IMR-90 (cell line): Measurements from ENCODE around the gene MYH11.

Source experiments
- CEBPB ChIP-seq: IDR thresholded peaks from 2 replicates; pipeline ENCODE4 v1.6.1; 2012; ENCODE audit warnings: low read depth, low read length, improper control_type of control experiment
- CHD1 ChIP-seq: IDR thresholded peaks from 2 replicates; pipeline ENCODE4 v1.6.1; 2012; ENCODE audit warnings: low read depth, low read length, improper control_type of control experiment
- CTCF ChIP-seq: conservative IDR thresholded peaks from 2 replicates; pipeline ENCODE4 v1.5.1; 2012; ENCODE audit warnings: mild to moderate bottlenecking, low read depth, low read length, improper control_type of control experiment
- ELK1 ChIP-seq: fragments of 150-350 bp; IDR thresholded peaks from 2 replicates; pipeline ENCODE4 v1.6.1; 2016; ENCODE audit warnings: low read depth, mild to moderate bottlenecking, low read length, moderate library complexity, borderline replicate concordance
- MXI1 ChIP-seq: IDR thresholded peaks from 2 replicates; pipeline ENCODE4 v1.6.1; 2012; ENCODE audit warnings: low read depth, mild to moderate bottlenecking, low read length, moderate library complexity, borderline replicate concordance
- POLR2A ChIP-seq: IDR thresholded peaks from 2 replicates; pipeline ENCODE4 v1.6.1; 2012; ENCODE audit warnings: mild to moderate bottlenecking, low read depth, low read length
- RAD21 ChIP-seq: IDR thresholded peaks from 2 replicates; pipeline ENCODE4 v1.6.1; 2012; ENCODE audit warnings: low read length, improper control_type of control experiment
- RFX5 ChIP-seq: IDR thresholded peaks from 2 replicates; pipeline ENCODE4 v1.8.0; 2012; ENCODE audit warnings: low read depth, mild to moderate bottlenecking, low read length, moderate library complexity
- USF2 ChIP-seq: fragments of 150-350 bp; IDR thresholded peaks from 2 replicates; pipeline ENCODE4 v1.6.1; 2017; ENCODE audit warnings: mild to moderate bottlenecking, antibody characterized with exemption, low read length, low read depth

GRCh38 chr16:15672514-15673167 is 184.2 kb downstream of the MYH11 start:
- TF ChIP-seq CTCF, result no peak
- no peak for TF ChIP-seq ELK1
- no peak for TF ChIP-seq RAD21
- no peak for TF ChIP-seq POLR2A
- no peak for TF ChIP-seq CHD1
- peak; percentile 52; the same call in 1 of the 2 replicates for TF ChIP-seq MXI1
- TF ChIP-seq USF2, result no peak
- TF ChIP-seq CEBPB, result peak; percentile 100
- TF ChIP-seq RFX5, result peak; percentile 29; the same call in 1 of the 2 replicates
